HEK293 (cell line): ENCODE data around the gene LRCH1.
"Not testable (repeated sequence)": the region's sequence is repeated elsewhere in the genome, so short reads cannot be mapped to it uniquely, and the experiment has no call there.

Experiments
- CTCF ChIA-PET: fragments of 350-600 bp; formaldehyde crosslinking; extraction: SDS; loops from one replicate; lab custom pipeline; 2021; ENCODE audit warnings: antibody characterized with exemption; lab: Yijun Ruan, JAX
- POLR2A ChIA-PET: fragments of 300-600 bp; formaldehyde crosslinking; extraction: SDS; loops from one replicate; lab custom pipeline; 2020; ENCODE audit warnings: antibody characterized with exemption, inconsistent platforms; lab: Yijun Ruan, JAX
- H3K27ac ChIP-seq: fragments of 200-500 bp; sonication (Bioruptor generic); 2 replicates; pipeline ENCODE4 v1.5.1; 2014; ENCODE audit warnings: low read depth, low read length, control low read depth, inconsistent platforms; ENCODE audit errors: extremely low read depth
- H3K36me3 ChIP-seq, 2 experiments: fragments of 200-500 bp in 1 of 2; sonication (Bioruptor generic) in 1 of 2; 1 replicate in 1 of 2; 2 replicates in 1 of 2; pipeline ENCODE4 v1.5.1; 2014 to 2017; ENCODE audit warnings: inconsistent platforms in 2 of 2, low read length in 2 of 2; ENCODE audit not compliant: control insufficient read depth in 2 of 2, insufficient read depth in 1 of 2
- H3K4me1 ChIP-seq: fragments of 200-500 bp; sonication (Bioruptor generic); 2 replicates; pipeline ENCODE4 v1.5.1; 2014; ENCODE audit warnings: mild to moderate bottlenecking, low read length, inconsistent platforms; ENCODE audit not compliant: control insufficient read depth, insufficient read depth
- H3K4me3 ChIP-seq: 2 replicates; pipeline ENCODE4 v1.5.1; 2011; ENCODE audit warnings: low read depth, mild to moderate bottlenecking, control low read depth, low read length, moderate library complexity
- H3K9me3 ChIP-seq: fragments of 200-500 bp; sonication (Bioruptor generic); 2 replicates; pipeline ENCODE4 v1.5.1; 2014; ENCODE audit warnings: low read depth, low read length, inconsistent platforms; ENCODE audit not compliant: control insufficient read depth, insufficient read depth
- KLF9 ChIP-seq: fragments of 450-650 bp; formaldehyde crosslinking; IDR thresholded peaks from 2 replicates; pipeline ENCODE4 v1.5.1; 2016; ENCODE audit warnings: missing biosample characterization, missing genetic modification characterization, low read depth
- OSR2 ChIP-seq: fragments of 450-650 bp; formaldehyde crosslinking; IDR thresholded peaks from 2 replicates; pipeline ENCODE4 v1.5.1; 2016; ENCODE audit warnings: missing biosample characterization, missing genetic modification characterization
- WT1 ChIP-seq: fragments of 450-650 bp; formaldehyde crosslinking; IDR thresholded peaks from 2 replicates; pipeline ENCODE4 v1.5.1; 2016; ENCODE audit warnings: missing biosample characterization, missing genetic modification characterization
- YY1 ChIP-seq: fragments of 450-650 bp; formaldehyde crosslinking; IDR thresholded peaks from 2 replicates; pipeline ENCODE4 v1.5.1; 2018; ENCODE audit warnings: missing biosample characterization, missing genetic modification characterization
- ZBTB1 ChIP-seq: fragments of 450-650 bp; formaldehyde crosslinking; IDR thresholded peaks from 2 replicates; pipeline ENCODE4 v1.5.1; 2016; ENCODE audit warnings: missing biosample characterization, missing genetic modification characterization
- ZIC2 ChIP-seq: fragments of 450-650 bp; formaldehyde crosslinking; IDR thresholded peaks from 2 replicates; pipeline ENCODE4 v1.5.1; 2016; ENCODE audit warnings: missing biosample characterization, missing genetic modification characterization
- ZNF146 ChIP-seq: fragments of 450-650 bp; formaldehyde crosslinking; IDR thresholded peaks from 2 replicates; pipeline ENCODE4 v1.5.1; 2016; ENCODE audit warnings: missing biosample characterization, missing genetic modification characterization
- ZNF24 ChIP-seq: fragments of 450-650 bp; formaldehyde crosslinking; IDR thresholded peaks from 2 replicates; pipeline ENCODE4 v1.5.1; 2016; ENCODE audit warnings: missing biosample characterization, missing genetic modification characterization
- ZNF248 ChIP-seq: fragments of 450-650 bp; formaldehyde crosslinking; IDR thresholded peaks from 2 replicates; pipeline ENCODE4 v1.5.1; 2017; ENCODE audit warnings: missing biosample characterization, missing genetic modification characterization
- ZNF341 ChIP-seq: fragments of 450-650 bp; formaldehyde crosslinking; IDR thresholded peaks from 2 replicates; pipeline ENCODE4; 2016; ENCODE audit warnings: low read depth, missing biosample characterization, missing genetic modification characterization
- ZNF416 ChIP-seq: fragments of 450-650 bp; formaldehyde crosslinking; IDR thresholded peaks from 2 replicates; pipeline ENCODE4 v1.5.1; 2016; ENCODE audit warnings: missing biosample characterization, missing genetic modification characterization
- ZNF521 ChIP-seq: fragments of 450-650 bp; formaldehyde crosslinking; IDR thresholded peaks from 2 replicates; pipeline ENCODE4 v1.5.1; 2017; ENCODE audit warnings: missing biosample characterization, mild to moderate bottlenecking, missing genetic modification characterization
- ZNF626 ChIP-seq: fragments of 450-650 bp; sonication (Bioruptor Pico); formaldehyde crosslinking; IDR thresholded peaks from 2 replicates; pipeline ENCODE4 v1.5.1; 2018; ENCODE audit warnings: missing biosample characterization, missing genetic modification characterization, inconsistent platforms
- TF ChIP-seq, protein P1 (sequence below): fragments of 450-650 bp; formaldehyde crosslinking; IDR thresholded peaks from 2 replicates; pipeline ENCODE4 v1.5.1; 2016; ENCODE audit warnings: missing biosample characterization, missing genetic modification characterization
- TF ChIP-seq, protein P2 (sequence below): fragments of 450-650 bp; formaldehyde crosslinking; IDR thresholded peaks from 2 replicates; pipeline ENCODE4 v1.5.1; 2016; ENCODE audit warnings: missing biosample characterization, missing genetic modification characterization
- TF ChIP-seq, protein P3 (sequence below): fragments of 450-650 bp; formaldehyde crosslinking; IDR thresholded peaks from 2 replicates; pipeline ENCODE4 v1.5.1; 2017; ENCODE audit warnings: missing biosample characterization, missing genetic modification characterization
- TF ChIP-seq, protein P4 (sequence below): fragments of 450-650 bp; formaldehyde crosslinking; IDR thresholded peaks from 2 replicates; pipeline ENCODE4 v1.5.1; 2017; ENCODE audit warnings: missing biosample characterization, mild to moderate bottlenecking, missing genetic modification characterization, moderate library complexity
- TF ChIP-seq, protein P5 (sequence below): fragments of 450-650 bp; formaldehyde crosslinking; IDR thresholded peaks from 2 replicates; pipeline ENCODE4 v1.5.1; 2017; ENCODE audit warnings: missing biosample characterization, missing genetic modification characterization
- TF ChIP-seq, protein P6 (sequence below): fragments of 450-650 bp; formaldehyde crosslinking; IDR thresholded peaks from 2 replicates; pipeline ENCODE4; 2016; ENCODE audit warnings: missing biosample characterization, missing genetic modification characterization
- TF ChIP-seq, protein P7 (sequence below): fragments of 450-650 bp; formaldehyde crosslinking; IDR thresholded peaks from 2 replicates; pipeline ENCODE4 v1.5.0; 2017; ENCODE audit warnings: missing biosample characterization, missing genetic modification characterization, borderline replicate concordance

The LRCH1 gene

DNA sequence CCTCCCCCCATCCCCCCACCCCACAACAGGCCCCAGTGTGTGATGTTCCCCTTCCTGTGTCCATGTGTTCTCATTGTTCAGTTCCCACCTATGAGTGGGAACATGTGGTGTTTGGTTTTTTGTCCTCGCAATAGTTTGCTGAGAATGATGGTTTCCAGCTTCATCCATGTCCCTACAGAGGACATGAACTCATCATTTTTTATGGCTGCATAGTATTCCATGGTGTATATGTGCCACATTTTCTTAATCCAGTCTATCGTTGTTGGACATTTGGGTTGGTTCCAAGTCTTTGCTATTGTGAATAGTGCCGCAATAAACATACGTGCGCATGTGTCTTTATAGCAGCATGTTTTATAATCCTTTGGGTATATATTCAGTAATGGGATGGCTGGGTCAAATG, 202.5 kb downstream of the LRCH1 start:
- H3K36me3 ChIP-seq, result peaks cover 0 to 12% of the 10 kb centered on the region in 2 experiments; a peak in 1 of 3 replicates
- H3K9me3 ChIP-seq, POLR2A ChIA-PET, H3K4me3 ChIP-seq, CTCF ChIA-PET, H3K27ac ChIP-seq, H3K4me1 ChIP-seq: not testable (repeated sequence)
- peak; percentile 91 for TF ChIP-seq ZNF146 (tag by site-specific recombination)

DNA sequence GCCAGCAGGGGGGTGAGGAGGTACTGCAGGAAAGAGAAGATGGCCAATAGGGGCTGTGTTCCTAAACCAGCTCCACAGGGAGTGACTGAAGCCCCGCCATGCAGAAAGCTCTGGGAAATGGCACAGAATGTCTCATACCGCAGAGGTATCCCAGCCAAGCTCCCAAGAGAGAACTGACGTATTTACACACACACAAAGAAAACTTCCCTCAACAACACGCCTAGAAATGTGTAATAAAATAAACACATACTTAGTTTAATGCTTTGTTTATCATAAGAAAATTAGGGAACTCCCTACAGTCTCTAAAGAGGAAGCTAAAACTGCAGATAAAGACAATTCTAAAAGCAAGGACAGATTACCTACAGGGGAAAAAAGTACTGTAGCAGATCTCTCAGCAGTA, 204.0 kb downstream of the LRCH1 start:
- H3K27ac ChIP-seq, result no peak overlapping the region
- H3K9me3 ChIP-seq, result no peaks in the 10 kb centered on the region
- peaks cover 0 to 2% of the 10 kb centered on the region in 2 experiments; a peak in 1 of 3 replicates for H3K36me3 ChIP-seq
- H3K4me3 ChIP-seq, result no peak overlapping the region
- ChIA-PET CTCF (interaction anchor here (0.6 kb wide), 1 partner anchor 201 kb away, joined by 3 read pairs; no protein-coding TSS in a partner anchor), POLR2A (no interaction called here)
- no peaks in the 10 kb centered on the region for H3K4me1 ChIP-seq
- TF ChIP-seq OSR2 (tag by site-specific recombination) (0 out of 2 replicates have a peak, but pooled peaks have one; percentile 11), ZNF248 (tag by site-specific recombination) (no peak), ZIC2 (peak; percentile 29; the same call in 1 of the 2 replicates), ZBTB1 (tag by site-specific recombination) (no peak), KLF9 (no peak), ZNF626 (tag by site-specific recombination) (no peak), ZNF341 (no peak), WT1 (peak; percentile 90), ZNF416 (tag by site-specific recombination) (no peak), YY1 (tag by site-specific recombination) (no peak), ZNF521 (tag by site-specific recombination) (no peak), ZNF24 (tag by site-specific recombination) (no peak)
- TF ChIP-seq, protein P1, sequence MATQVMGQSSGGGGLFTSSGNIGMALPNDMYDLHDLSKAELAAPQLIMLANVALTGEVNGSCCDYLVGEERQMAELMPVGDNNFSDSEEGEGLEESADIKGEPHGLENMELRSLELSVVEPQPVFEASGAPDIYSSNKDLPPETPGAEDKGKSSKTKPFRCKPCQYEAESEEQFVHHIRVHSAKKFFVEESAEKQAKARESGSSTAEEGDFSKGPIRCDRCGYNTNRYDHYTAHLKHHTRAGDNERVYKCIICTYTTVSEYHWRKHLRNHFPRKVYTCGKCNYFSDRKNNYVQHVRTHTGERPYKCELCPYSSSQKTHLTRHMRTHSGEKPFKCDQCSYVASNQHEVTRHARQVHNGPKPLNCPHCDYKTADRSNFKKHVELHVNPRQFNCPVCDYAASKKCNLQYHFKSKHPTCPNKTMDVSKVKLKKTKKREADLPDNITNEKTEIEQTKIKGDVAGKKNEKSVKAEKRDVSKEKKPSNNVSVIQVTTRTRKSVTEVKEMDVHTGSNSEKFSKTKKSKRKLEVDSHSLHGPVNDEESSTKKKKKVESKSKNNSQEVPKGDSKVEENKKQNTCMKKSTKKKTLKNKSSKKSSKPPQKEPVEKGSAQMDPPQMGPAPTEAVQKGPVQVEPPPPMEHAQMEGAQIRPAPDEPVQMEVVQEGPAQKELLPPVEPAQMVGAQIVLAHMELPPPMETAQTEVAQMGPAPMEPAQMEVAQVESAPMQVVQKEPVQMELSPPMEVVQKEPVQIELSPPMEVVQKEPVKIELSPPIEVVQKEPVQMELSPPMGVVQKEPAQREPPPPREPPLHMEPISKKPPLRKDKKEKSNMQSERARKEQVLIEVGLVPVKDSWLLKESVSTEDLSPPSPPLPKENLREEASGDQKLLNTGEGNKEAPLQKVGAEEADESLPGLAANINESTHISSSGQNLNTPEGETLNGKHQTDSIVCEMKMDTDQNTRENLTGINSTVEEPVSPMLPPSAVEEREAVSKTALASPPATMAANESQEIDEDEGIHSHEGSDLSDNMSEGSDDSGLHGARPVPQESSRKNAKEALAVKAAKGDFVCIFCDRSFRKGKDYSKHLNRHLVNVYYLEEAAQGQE (tag by site-specific recombination), result no peak
- TF ChIP-seq, protein P2, sequence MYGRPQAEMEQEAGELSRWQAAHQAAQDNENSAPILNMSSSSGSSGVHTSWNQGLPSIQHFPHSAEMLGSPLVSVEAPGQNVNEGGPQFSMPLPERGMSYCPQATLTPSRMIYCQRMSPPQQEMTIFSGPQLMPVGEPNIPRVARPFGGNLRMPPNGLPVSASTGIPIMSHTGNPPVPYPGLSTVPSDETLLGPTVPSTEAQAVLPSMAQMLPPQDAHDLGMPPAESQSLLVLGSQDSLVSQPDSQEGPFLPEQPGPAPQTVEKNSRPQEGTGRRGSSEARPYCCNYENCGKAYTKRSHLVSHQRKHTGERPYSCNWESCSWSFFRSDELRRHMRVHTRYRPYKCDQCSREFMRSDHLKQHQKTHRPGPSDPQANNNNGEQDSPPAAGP (tag by site-specific recombination), result peak; percentile 95
- TF ChIP-seq, protein P3, sequence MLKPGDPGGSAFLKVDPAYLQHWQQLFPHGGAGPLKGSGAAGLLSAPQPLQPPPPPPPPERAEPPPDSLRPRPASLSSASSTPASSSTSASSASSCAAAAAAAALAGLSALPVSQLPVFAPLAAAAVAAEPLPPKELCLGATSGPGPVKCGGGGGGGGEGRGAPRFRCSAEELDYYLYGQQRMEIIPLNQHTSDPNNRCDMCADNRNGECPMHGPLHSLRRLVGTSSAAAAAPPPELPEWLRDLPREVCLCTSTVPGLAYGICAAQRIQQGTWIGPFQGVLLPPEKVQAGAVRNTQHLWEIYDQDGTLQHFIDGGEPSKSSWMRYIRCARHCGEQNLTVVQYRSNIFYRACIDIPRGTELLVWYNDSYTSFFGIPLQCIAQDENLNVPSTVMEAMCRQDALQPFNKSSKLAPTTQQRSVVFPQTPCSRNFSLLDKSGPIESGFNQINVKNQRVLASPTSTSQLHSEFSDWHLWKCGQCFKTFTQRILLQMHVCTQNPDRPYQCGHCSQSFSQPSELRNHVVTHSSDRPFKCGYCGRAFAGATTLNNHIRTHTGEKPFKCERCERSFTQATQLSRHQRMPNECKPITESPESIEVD (tag by site-specific recombination), result peak; percentile 65
- TF ChIP-seq, protein P4, sequence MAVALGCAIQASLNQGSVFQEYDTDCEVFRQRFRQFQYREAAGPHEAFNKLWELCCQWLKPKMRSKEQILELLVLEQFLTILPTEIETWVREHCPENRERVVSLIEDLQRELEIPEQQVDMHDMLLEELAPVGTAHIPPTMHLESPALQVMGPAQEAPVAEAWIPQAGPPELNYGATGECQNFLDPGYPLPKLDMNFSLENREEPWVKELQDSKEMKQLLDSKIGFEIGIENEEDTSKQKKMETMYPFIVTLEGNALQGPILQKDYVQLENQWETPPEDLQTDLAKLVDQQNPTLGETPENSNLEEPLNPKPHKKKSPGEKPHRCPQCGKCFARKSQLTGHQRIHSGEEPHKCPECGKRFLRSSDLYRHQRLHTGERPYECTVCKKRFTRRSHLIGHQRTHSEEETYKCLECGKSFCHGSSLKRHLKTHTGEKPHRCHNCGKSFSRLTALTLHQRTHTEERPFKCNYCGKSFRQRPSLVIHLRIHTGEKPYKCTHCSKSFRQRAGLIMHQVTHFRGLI (tag by site-specific recombination), result peak; percentile 65
- TF ChIP-seq, protein P5, sequence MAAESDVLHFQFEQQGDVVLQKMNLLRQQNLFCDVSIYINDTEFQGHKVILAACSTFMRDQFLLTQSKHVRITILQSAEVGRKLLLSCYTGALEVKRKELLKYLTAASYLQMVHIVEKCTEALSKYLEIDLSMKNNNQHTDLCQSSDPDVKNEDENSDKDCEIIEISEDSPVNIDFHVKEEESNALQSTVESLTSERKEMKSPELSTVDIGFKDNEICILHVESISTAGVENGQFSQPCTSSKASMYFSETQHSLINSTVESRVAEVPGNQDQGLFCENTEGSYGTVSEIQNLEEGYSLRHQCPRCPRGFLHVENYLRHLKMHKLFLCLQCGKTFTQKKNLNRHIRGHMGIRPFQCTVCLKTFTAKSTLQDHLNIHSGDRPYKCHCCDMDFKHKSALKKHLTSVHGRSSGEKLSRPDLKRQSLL (tag by site-specific recombination), result no peak
- TF ChIP-seq, protein P6, sequence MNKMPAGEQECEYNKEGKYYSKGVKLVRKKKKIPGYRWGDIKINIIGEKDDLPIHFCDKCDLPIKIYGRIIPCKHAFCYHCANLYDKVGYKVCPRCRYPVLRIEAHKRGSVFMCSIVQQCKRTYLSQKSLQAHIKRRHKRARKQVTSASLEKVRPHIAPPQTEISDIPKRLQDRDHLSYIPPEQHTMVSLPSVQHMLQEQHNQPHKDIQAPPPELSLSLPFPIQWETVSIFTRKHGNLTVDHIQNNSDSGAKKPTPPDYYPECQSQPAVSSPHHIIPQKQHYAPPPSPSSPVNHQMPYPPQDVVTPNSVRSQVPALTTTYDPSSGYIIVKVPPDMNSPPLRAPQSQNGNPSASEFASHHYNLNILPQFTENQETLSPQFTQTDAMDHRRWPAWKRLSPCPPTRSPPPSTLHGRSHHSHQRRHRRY (tag by site-specific recombination), result no peak
- TF ChIP-seq, protein P7, sequence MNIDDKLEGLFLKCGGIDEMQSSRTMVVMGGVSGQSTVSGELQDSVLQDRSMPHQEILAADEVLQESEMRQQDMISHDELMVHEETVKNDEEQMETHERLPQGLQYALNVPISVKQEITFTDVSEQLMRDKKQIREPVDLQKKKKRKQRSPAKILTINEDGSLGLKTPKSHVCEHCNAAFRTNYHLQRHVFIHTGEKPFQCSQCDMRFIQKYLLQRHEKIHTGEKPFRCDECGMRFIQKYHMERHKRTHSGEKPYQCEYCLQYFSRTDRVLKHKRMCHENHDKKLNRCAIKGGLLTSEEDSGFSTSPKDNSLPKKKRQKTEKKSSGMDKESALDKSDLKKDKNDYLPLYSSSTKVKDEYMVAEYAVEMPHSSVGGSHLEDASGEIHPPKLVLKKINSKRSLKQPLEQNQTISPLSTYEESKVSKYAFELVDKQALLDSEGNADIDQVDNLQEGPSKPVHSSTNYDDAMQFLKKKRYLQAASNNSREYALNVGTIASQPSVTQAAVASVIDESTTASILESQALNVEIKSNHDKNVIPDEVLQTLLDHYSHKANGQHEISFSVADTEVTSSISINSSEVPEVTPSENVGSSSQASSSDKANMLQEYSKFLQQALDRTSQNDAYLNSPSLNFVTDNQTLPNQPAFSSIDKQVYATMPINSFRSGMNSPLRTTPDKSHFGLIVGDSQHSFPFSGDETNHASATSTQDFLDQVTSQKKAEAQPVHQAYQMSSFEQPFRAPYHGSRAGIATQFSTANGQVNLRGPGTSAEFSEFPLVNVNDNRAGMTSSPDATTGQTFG, result no peak
